A549 (cell line): ENCODE measurements around the gene EFHC1.

Source experiments
- CBX2 ChIP-seq: fragments of 200-600 bp; sonication (generic); IDR thresholded peaks from 2 replicates; pipeline ENCODE4 v1.6.1; 2016; ENCODE audit warnings: low read depth, mild to moderate bottlenecking, borderline replicate concordance
- CTCF ChIP-seq: fragments of >200 bp; sonication (Bioruptor Twin); formaldehyde crosslinking; IDR thresholded peaks from 3 replicates; pipeline ENCODE4 v1.5.1; 2016
- ESRRA ChIP-seq: fragments of 150-350 bp; IDR thresholded peaks from 2 replicates; pipeline ENCODE4 v1.6.1; 2014; ENCODE audit warnings: mild to moderate bottlenecking, low read length, borderline replicate concordance
- FOXS1 ChIP-seq: fragments of 250-450 bp; sonication (Bioruptor Pico); IDR thresholded peaks from 2 replicates; pipeline ENCODE4 v1.5.0; 2020; ENCODE audit warnings: mild to moderate bottlenecking, moderate library complexity
- MAX ChIP-seq: IDR thresholded peaks from 2 replicates; pipeline ENCODE4 v1.6.1; 2012
- POLR2A ChIP-seq: IDR thresholded peaks from 2 replicates; pipeline ENCODE4 v1.6.1; 2012; ENCODE audit warnings: mild to moderate bottlenecking, low read length
- USF2 ChIP-seq: fragments of 450-650 bp; IDR thresholded peaks from 2 replicates; pipeline ENCODE4 v1.6.1; 2014; ENCODE audit warnings: antibody characterized with exemption

- no peak for TF ChIP-seq FOXS1
- TF ChIP-seq MAX, result no peak
- no peak for TF ChIP-seq CBX2
- TF ChIP-seq USF2, result no peak
- TF ChIP-seq CTCF, result no peak
- TF ChIP-seq ESRRA, result no peak
- no peak for TF ChIP-seq POLR2A
Observed at GRCh38 chr6:52438926-52439325, 18.8 kb downstream of the EFHC1 start.
